GM18526 (cell line): ENCODE data around the gene ECSCR.

Experiments
- POLR2A ChIP-seq: IDR thresholded peaks from 3 replicates; pipeline ENCODE4 v1.6.1; 2011; ENCODE audit not compliant: insufficient read length; ENCODE audit errors: extremely low read depth

ECSCR gene

GRCh38 chr5:139425497-139425896 is 37.0 kb downstream of the ECSCR start:
- no peak for TF ChIP-seq POLR2A

GRCh38 chr5:139422307-139422893 is 40.1 kb downstream of the ECSCR start:
- no peak for TF ChIP-seq POLR2A

- no peak for TF ChIP-seq POLR2A
Measured at GRCh38 chr5:139419226-139420192, 43.0 kb downstream of the ECSCR start.

GRCh38 chr5:139418793-139419192 is 43.8 kb downstream of the ECSCR start:
- no peak for TF ChIP-seq POLR2A

- TF ChIP-seq POLR2A: no peak
Measured at GRCh38 chr5:139417214-139417613, 45.3 kb downstream of the ECSCR start.

GRCh38 chr5:139416651-139417050 is 45.9 kb downstream of the ECSCR start:
- no peak for TF ChIP-seq POLR2A

GRCh38 chr5:139415869-139416268 is 46.7 kb downstream of the ECSCR start:
- no peak for TF ChIP-seq POLR2A

GRCh38 chr5:139415221-139415861 is 47.2 kb downstream of the ECSCR start:
- no peak for TF ChIP-seq POLR2A

- TF ChIP-seq POLR2A: no peak
Measured at GRCh38 chr5:139414581-139415130, 47.9 kb downstream of the ECSCR start.

GRCh38 chr5:139413963-139414362 is 48.6 kb downstream of the ECSCR start:
- no peak for TF ChIP-seq POLR2A

- TF ChIP-seq POLR2A: no peak
Measured at GRCh38 chr5:139413153-139413552, 49.4 kb downstream of the ECSCR start.

- TF ChIP-seq POLR2A: no peak
Measured at GRCh38 chr5:139410993-139411828, 51.3 kb downstream of the ECSCR start.

- no peak for TF ChIP-seq POLR2A
Measured at GRCh38 chr5:139410121-139410992, 52.2 kb downstream of the ECSCR start.

GRCh38 chr5:139408191-139408590 is 54.4 kb downstream of the ECSCR start:
- no peak for TF ChIP-seq POLR2A
